HG02610 (cell line): Measurements from ENCODE around the gene MUC2.

Experiments
- ATAC-seq: cut with Tn5 transposase; IDR thresholded peaks from one replicate; pipeline ENCODE4 v1.9.1; 2021; ENCODE audit warnings: mild to moderate bottlenecking, moderate library complexity; ENCODE audit not compliant: unreplicated experiment

Gene MUC2

DNA sequence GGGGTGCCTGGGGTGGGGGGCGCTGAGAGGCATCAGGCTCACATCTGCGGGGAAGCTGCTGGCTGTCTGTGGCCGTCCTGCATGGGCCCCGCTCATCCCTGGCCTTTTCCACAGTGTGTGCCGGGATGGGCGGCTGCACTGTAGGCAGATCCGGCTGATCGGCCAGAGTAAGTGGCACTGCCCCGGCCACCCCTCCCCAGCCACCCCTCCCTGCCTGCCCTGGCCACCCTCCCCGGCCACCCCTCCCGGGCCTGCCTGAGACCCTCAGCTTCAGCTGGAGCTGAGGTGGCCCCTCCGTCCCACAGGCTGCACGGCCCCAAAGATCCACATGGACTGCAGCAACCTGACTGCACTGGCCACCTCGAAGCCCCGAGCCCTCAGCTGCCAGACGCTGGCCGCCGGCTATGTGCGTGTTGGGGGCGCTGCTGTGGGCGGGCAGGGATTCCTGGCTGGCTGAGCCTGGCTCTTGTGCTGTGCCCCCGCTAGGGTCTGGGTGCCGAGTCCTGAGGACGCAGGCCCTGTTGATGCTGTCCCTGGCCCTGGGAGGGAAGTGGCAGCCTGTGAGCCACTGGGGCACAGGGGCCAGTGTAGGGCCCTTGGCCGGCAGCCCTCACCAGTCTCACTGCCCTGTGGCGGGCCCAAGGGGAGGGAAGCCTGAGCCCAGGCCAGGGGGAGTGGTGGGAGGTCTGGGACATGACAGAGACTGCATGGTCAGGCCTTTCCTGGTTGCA is 10.9 kb downstream of the MUC2 start:
- ATAC-seq = no peak

DNA sequence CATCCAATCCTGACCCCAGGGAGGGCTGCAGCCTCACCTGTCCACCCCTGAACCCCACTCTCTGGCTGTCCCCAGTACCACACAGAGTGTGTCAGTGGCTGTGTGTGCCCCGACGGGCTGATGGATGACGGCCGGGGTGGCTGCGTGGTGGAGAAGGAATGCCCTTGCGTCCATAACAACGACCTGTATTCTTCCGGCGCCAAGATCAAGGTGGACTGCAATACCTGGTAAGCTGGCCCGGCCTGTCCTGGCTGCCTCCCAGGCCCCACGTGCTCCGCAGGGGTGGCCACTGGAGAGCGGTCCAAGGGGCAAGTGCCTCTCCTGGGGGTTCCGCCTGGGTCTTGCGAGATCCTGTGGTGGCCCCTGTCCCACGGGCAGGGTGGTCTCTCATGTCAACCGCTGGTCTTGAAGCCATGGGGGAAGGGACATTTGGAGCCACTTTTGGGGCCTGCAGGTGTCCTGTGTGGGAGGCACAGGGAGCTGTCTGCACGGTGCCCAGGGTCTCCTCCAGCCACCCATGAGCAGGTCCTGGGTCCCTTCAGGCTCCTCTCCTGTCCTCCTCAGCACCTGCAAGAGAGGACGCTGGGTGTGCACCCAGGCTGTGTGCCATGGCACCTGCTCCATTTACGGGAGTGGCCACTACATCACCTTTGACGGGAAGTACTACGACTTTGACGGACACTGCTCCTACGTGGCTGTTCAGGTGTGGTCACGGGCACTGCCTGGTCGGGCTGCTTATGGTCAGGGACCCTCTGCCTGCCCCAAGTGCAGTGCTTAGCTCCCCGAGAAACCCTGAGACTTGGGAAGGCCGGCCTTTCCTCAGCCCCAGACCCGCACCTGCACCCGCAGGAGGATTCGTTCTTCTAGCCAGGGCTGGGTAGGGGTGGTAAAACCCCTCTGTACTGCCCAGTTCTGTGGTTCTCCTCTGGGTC is 11.8 kb downstream of the MUC2 start:
- ATAC-seq = no peak

DNA sequence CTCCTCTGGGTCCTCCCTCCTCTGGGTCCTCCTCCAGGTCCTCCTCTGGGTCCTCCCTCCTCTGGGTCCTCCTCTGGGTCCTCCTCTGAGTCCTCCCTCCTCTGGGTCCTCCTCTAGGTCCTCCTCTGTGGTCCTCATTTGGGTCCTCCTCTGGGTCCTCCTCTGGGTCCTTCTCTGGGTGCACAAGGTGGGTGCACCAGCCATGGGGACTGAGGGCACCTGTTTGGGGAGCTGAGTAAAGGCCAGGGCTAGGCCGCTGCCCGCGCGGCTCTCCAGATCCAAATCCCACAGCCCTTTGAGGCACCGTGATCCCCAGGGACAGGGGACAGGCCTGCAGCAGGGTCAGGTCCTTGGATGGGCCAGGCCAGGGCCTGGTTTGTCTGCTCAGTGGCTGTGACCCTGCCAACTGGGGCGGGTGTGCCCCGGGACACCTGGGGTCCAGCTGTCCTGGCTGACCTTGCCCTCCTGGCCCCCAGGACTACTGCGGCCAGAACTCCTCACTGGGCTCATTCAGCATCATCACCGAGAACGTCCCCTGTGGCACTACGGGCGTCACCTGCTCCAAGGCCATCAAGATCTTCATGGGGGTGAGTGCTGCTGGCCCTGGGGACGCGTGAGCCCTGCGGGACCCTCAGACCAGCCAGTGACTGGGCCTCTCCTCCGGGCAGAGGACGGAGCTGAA is 12.7 kb downstream of the MUC2 start:
- no peak for ATAC-seq

DNA sequence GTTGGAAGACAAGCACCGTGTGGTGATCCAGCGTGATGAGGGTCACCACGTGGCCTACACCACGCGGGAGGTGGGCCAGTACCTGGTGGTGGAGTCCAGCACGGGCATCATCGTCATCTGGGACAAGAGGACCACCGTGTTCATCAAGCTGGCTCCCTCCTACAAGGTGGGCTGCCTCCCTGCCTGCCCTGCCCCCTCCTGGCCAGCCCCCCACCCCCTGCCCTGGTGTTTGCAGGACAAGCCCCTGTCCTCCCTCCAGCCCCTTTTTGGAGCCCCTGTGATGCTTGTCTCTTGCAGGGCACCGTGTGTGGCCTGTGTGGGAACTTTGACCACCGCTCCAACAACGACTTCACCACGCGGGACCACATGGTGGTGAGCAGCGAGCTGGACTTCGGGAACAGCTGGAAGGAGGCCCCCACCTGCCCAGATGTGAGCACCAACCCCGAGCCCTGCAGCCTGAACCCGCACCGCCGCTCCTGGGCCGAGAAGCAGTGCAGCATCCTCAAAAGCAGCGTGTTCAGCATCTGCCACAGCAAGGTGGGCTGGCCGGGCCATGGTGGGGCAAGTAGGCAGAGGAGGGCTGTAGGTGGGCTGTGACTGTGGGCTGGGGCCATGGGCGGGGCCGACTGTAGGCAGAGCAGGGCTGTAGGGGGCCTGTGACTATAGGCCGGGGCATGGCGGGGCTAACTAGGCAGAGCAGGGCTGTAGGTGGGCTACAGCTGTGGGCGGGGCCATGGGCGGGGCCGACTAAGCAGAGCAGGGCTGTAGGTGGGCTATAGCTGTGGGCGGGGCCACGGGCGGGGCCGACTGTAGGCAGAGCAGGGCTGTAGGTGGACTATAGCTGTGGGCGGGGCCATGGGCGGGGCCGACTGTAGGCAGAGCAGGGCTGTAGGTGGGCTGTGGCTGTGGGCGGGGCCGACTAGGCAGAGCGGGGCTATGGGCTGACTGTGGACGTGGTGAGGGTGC is 13.6 kb downstream of the MUC2 start:
- no peak for ATAC-seq

DNA sequence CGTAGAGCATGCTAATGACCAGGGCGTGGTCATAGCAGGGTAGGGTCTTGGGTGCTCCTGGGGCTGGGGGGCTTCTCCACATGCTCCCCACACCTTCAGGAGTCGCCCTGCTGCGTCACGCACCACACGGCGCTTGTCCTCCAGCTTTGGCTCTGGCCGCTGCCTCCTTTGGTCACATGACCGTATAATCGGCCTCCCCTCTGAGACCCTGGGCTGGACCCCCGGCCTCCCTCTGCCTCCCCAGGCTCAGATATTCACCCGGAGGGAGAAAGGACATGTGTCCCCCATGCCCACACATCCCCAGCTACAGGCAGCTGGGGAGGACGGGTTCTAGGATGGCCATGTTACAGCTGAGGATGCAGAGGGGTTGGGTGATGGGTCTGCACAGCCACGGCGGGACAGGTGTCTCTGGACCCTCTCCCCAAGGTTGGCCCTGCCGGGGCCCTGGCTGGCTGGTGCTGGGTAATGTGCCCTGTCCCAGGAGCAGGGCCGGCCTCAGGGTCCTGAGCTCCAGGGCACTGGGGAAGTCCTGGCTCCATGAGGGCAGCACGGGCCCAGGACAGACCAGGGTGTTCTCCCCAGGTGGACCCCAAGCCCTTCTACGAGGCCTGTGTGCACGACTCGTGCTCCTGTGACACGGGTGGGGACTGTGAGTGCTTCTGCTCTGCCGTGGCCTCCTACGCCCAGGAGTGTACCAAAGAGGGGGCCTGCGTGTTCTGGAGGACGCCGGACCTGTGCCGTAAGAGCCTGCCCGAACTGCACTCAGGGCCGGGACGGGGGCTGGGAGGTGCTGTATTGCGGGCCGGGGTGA is 14.5 kb downstream of the MUC2 start:
- no peak for ATAC-seq

DNA sequence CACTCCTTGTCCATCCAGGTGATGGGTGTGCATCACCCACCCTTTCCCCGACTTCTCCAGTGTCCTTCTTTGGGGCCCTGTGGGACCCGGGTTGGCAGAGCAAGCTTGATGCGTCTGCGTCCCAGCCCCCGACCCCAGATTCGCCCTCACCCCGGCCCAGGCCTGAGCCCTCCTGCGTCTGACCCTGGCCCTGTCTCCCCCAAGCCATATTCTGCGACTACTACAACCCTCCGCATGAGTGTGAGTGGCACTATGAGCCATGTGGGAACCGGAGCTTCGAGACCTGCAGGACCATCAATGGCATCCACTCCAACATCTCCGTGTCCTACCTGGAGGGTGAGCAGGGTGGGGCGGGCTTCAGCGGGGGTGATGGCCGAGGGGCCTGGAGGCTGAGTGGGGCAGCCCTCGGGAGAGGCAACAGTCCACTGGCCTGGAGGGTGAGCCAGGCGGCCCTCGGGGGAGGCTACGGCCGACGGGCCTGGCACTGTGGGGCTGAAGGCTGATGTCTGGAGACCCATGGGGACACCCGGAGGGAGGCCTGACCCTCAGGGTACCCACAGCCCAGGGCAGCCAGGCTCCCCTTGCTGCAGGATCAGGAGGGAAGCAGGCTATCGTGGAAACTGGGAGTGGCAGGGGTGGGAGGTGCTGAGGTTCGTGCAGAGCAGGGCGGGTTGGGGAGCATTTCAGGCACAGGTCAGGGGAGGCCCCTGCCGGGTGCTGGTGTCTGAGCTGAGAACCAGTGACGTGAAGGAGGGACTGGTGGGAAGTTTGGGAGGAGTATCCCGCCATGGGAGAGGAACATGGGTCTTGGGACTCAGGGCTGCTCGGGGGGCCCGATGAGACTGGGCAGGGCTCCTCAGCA is 15.3 kb downstream of the MUC2 start:
- ATAC-seq = no peak

DNA sequence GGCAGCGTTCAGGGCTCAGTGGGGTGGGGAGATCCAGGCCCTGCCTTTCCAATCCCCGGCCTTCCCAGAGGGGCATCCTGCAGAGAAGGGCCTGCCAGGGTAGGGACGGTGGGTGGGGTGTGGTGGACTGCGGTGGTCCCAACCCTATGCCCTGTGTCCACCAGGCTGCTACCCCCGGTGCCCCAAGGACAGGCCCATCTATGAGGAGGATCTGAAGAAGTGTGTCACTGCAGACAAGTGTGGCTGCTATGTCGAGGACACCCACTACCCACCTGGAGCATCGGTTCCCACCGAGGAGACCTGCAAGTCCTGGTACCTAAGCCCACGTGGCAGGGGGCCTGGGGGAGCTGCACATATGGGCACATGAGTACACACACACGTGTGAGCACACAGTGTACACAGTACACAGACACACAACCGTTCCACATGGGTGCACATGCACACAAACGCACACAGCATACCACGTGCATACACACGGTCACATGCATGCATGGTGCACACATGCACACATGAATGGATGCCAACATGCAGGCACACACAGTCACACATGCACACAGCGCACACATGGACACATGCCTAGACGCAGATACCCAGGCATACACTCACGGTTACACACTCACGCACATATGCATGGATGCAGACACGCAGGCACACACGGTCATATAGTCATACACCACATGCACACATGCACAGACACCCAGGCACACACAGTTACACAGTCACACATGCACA is 16.1 kb downstream of the MUC2 start:
- ATAC-seq = no peak

DNA sequence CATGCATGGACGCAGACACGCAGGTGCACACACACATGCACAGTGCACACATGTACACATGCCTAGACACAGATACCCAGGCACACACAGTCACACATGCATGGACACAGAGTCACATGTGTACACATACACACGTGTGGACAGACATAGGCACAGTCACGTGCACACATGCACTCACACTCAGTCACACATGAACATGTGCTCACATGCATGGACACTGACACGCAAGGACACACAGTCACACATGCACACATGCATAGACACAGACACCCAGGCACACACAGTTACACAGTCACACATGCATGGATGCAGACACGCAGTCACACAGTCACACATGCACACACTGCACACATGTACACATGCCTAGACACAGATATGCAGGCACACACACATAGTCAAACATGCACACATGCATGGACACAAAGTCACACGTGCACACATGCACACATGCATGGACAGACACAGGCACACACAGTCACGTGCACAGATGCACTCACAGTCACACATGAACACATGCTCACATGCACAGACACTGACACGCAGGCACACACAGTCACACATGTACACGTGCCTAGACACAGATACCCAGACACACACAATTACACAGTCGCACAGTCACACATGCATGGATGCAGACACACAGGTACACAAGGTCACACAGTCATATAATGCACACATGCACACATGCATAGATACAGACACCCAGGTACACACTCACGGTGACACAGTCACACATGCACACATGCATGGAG is 16.8 kb downstream of the MUC2 start:
- ATAC-seq = no peak

DNA sequence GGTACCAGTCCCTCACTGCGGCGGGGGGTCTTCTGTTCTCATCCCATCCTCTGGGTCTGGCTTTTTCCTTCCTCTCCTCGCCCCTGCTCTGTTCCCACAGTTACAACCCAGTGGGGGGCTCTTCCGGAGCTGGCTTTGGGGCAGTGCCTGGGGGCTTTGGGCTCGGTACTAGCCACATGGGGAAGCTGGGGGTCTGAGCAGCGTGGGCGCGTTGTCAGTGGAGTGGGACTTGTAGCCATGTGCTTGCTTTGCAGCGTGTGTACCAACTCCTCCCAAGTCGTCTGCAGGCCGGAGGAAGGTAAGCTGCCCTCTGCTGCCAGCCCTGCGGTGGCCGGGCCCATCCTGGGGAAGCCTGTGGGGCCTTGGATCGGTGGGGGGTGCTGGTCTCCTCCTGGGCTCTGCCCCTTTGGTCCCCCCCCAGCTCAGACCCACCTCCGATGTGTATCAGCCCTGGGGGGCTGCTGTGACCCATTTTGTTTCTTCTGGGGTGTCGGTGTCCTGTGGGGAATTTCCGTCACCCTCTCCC is 17.5 kb downstream of the MUC2 start:
- no peak for ATAC-seq

- no peak for ATAC-seq
These were observed 18.2 kb downstream of the MUC2 start for GRCh38 chr11:1092919-1093318.

DNA sequence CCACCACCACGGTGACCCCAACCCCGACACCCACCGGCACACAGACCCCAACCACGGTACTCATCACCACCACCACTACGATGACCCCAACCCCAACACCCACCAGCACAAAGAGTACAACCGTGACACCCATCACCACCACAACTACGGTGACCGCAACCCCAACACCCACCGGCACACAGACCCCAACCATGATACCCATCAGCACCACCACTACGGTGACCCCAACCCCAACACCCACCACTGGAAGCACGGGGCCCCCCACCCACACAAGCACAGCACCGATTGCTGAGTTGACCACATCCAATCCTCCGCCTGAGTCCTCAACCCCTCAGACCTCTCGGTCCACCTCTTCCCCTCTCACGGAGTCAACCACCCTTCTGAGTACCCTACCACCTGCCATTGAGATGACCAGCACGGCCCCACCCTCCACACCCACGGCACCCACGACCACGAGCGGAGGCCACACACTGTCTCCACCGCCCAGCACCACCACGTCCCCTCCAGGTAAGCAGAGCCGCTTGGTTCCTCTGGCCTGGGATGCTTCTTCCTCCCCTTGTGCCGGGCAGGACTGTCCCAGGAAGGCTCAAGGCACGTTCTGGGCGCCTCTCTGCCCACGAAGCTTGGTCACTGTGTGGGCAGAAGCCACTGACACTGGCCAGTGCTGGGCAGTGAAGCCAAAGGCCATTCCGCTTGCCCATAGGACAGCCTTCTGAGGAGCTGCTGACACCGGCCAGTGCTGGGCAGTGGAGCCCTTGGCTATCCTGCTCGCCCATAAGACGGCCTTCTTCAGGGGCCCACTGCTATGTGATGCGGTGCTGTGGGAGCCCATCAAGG is 25.1 kb downstream of the MUC2 start:
- ATAC-seq = no peak

DNA sequence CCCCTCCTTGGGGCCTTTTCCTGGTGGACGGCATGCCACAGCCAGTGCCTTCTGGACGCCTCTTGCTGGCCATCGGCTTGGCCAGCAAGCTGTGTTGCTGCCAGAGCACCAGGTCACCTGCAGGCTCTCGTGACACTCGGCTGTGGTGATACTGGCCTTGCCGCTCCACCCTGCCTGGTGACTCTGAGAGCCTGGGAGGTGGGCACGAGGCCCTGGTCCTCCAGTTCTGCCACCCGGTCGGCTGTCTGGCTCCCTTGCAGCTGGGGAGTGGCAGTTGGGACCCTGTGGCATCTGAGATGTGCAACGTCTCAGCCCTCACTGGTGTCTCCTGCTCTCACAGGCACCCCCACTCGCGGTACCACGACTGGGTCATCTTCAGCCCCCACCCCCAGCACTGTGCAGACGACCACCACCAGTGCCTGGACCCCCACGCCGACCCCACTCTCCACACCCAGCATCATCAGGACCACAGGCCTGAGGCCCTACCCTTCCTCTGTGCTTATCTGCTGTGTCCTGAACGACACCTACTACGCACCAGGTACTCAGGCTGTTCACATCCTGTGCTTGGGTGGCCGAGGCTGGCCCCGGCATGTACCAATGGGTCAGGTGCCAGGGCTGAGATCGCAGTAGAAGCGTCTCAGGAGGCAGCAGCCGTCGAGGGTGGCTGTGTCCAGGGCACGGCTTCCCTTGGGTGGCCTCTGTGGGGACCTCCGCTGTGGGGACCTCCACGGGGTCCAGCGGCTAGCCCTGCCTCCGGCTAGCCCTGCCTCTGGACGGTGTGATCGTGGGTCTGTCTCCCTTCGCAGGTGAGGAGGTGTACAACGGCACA is 26.0 kb downstream of the MUC2 start:
- ATAC-seq = no peak

GRCh38 chr11:1101318-1102089 is 26.8 kb downstream of the MUC2 start:
- no peak for ATAC-seq

DNA sequence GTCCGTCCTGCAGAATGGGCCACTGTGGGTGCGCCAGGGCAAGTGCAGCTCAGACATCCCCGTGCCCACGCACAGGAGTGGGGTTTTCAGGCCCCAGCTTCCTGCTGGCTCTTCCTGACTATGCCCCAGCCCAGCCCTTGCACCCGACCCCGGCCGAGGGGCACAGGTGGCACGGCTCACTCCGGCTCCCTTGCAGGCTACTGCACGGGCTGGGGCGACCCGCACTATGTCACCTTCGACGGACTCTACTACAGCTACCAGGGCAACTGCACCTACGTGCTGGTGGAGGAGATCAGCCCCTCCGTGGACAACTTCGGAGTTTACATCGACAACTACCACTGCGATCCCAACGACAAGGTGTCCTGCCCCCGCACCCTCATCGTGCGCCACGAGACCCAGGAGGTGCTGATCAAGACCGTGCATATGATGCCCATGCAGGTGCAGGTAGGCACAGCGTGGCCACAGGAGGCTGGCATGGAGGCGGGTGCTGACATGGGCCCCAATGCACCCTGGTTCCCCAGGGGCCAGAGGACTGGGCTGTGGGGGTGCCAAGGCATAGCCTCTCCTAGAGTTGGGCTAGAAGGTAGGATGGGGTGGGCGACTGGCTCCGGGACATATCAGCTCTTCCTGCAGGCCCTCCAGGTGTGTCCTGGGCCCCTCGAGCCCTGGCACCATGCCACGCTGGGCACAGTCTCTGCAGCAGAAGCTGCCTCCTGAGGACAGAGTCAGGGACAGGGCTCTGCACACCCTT is 27.7 kb downstream of the MUC2 start:
- ATAC-seq = no peak
